Mesenchymal stem cell (in vitro differentiated cells and primary cell): Measurements from ENCODE around the gene PTPRE.

Experiments
- DNase-seq: peaks from one replicate; pipeline ENCODE4 v3.0.0-alpha.2; 2013
- H2AFZ ChIP-seq: one replicate; pipeline ENCODE4 v1.6.1; 2013; ENCODE audit warnings: low read depth, mild to moderate bottlenecking, control low read depth, inconsistent platforms, low read length, moderate library complexity
- H2AK5ac ChIP-seq: 2 replicates; pipeline ENCODE4 v1.6.1; 2013; ENCODE audit warnings: low read length, moderate library complexity, mild to moderate bottlenecking, inconsistent platforms; ENCODE audit not compliant: severe bottlenecking
- H2BK120ac ChIP-seq: one replicate; pipeline ENCODE4 v1.6.1; 2013; ENCODE audit warnings: low read depth, mild to moderate bottlenecking, inconsistent platforms, low read length, moderate library complexity
- H2BK12ac ChIP-seq, 2 experiments: one replicate each; pipeline ENCODE4 v1.6.1; 2013; ENCODE audit warnings: inconsistent platforms in 2 of 2, low read length in 2 of 2, mild to moderate bottlenecking in 2 of 2, moderate library complexity in 2 of 2, control low read depth in 1 of 2
- H2BK15ac ChIP-seq: one replicate; pipeline ENCODE4 v1.6.1; 2013; ENCODE audit warnings: mild to moderate bottlenecking, low read depth, inconsistent platforms; ENCODE audit not compliant: poor library complexity, severe bottlenecking
- H2BK5ac ChIP-seq: 2 replicates; pipeline ENCODE4 v1.6.1; 2013; ENCODE audit warnings: low read depth, mild to moderate bottlenecking, low read length, control low read depth, inconsistent platforms; ENCODE audit not compliant: poor library complexity, severe bottlenecking
- H3K14ac ChIP-seq, 2 experiments: one replicate each; pipeline ENCODE4 v1.6.1; 2013; ENCODE audit warnings: inconsistent platforms in 2 of 2, low read length in 2 of 2, control low read depth in 1 of 2, mild to moderate bottlenecking in 1 of 2, moderate library complexity in 1 of 2
- H3K18ac ChIP-seq, 2 experiments: one replicate each; pipeline ENCODE4 v1.6.1; 2013; ENCODE audit warnings: inconsistent platforms in 2 of 2, low read length in 2 of 2, control low read depth in 1 of 2, low read depth in 1 of 2, mild to moderate bottlenecking in 1 of 2
- H3K23ac ChIP-seq, 2 experiments: one replicate each; pipeline ENCODE4 v1.6.1; 2013; ENCODE audit warnings: inconsistent platforms in 2 of 2, low read length in 2 of 2, mild to moderate bottlenecking in 2 of 2, moderate library complexity in 2 of 2, control low read depth in 1 of 2
- H3K27ac ChIP-seq: 2 replicates; pipeline ENCODE4 v1.5.1; 2013; ENCODE audit warnings: mild to moderate bottlenecking, moderate library complexity, low read length, control low read depth, inconsistent platforms; ENCODE audit not compliant: poor library complexity, severe bottlenecking
- H3K27me3 ChIP-seq, 2 experiments: 2 replicates each; pipeline versions ENCODE4 v1.6.1 to v1.7.0; 2013; ENCODE audit warnings: low read length in 2 of 2, mild to moderate bottlenecking in 2 of 2, moderate library complexity in 2 of 2, control low read depth in 1 of 2, inconsistent platforms in 1 of 2; ENCODE audit not compliant: control insufficient read depth in 1 of 2, insufficient read depth in 1 of 2
- H3K36me3 ChIP-seq, 2 experiments: 2 replicates each; pipeline versions ENCODE4 v1.6.1 to v1.7.0; 2013; ENCODE audit warnings: low read length in 2 of 2, control low read depth in 1 of 2, inconsistent platforms in 1 of 2, low read depth in 1 of 2, mild to moderate bottlenecking in 1 of 2; ENCODE audit not compliant: insufficient read depth in 2 of 2, control insufficient read depth in 1 of 2
- H3K4ac ChIP-seq, 2 experiments: one replicate each; pipeline ENCODE4 v1.6.1; 2013; ENCODE audit warnings: inconsistent platforms in 2 of 2, low read length in 2 of 2, mild to moderate bottlenecking in 2 of 2, moderate library complexity in 2 of 2, control low read depth in 1 of 2, low read depth in 1 of 2
- H3K4me1 ChIP-seq: 2 replicates; pipeline ENCODE4 v1.6.1; 2013; ENCODE audit warnings: low read depth, low read length, control low read depth; ENCODE audit not compliant: control insufficient read depth, insufficient read depth
- H3K4me2 ChIP-seq: 2 replicates; pipeline ENCODE4 v1.6.1; 2013; ENCODE audit warnings: low read length, mild to moderate bottlenecking, inconsistent platforms; ENCODE audit not compliant: poor library complexity, severe bottlenecking
- H3K4me3 ChIP-seq, 2 experiments: 2 replicates each; pipeline versions ENCODE4 v1.5.1 to v1.7.0; 2013; ENCODE audit warnings: low read length in 2 of 2, mild to moderate bottlenecking in 2 of 2, control low read depth in 1 of 2, low read depth in 1 of 2; ENCODE audit not compliant: insufficient read depth in 1 of 2
- H3K79me1 ChIP-seq: replicated peaks from 2 replicates; pipeline ENCODE4 v1.6.1; 2013; ENCODE audit warnings: mild to moderate bottlenecking, control low read depth, low read length, inconsistent platforms; ENCODE audit not compliant: poor library complexity, severe bottlenecking
- H3K9ac ChIP-seq: 2 replicates; pipeline ENCODE4 v1.7.0; 2013; ENCODE audit warnings: mild to moderate bottlenecking, low read length, moderate library complexity
- H3K9me3 ChIP-seq: 2 replicates; pipeline ENCODE4 v1.7.0; 2013; ENCODE audit warnings: mild to moderate bottlenecking, low read length; ENCODE audit not compliant: control insufficient read depth
- H4K8ac ChIP-seq: one replicate; pipeline ENCODE4 v1.6.1; 2013; ENCODE audit warnings: inconsistent platforms, mild to moderate bottlenecking, low read length, moderate library complexity
- H4K91ac ChIP-seq: one replicate; pipeline ENCODE4 v1.6.1; 2013; ENCODE audit warnings: mild to moderate bottlenecking, low read length, inconsistent platforms
- WGBS: methylation state at CpG from one replicate; pipeline ENCODE4 v1.1.7; 2013; ENCODE audit warnings: mixed read lengths; 5-methylcytosine and 5-hydroxymethylcytosine counted together

The PTPRE gene

DNA sequence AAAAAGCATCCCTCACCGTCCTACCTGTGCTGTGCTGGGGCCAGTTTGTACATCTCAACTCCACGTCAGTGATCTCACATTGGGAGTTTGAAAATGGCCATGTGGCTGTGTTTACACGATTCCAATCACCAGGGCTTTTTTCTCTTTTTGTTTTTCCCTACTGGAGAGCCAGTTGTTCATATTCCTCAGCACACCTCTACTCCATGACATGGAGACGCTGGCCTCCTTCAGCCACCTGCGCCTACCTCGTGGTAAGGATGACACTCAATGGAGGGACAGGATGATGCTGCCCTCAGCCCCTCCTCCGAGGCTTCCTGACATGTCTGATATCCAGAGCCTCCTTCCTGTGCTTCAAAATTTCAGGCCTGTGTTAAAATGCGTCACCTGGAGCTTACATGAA, 24.5 kb upstream of the PTPRE start:
- Histone ChIP-seq H2BK15ac (peak overlapping the region; percentile 38), H3K4me2 (no peak overlapping the region), H3K9me3 (no peaks in the 10 kb centered on the region), H2BK120ac (no peak overlapping the region), H3K36me3 (no peaks in the 10 kb centered on the region), H3K27me3 (peaks cover 0 to 29% of the 10 kb centered on the region in 2 experiments), H2AK5ac (no peak overlapping the region), H3K14ac (no peak overlapping the region), H3K9ac (no peak overlapping the region), H2AFZ (no peak overlapping the region), H3K27ac (no peak overlapping the region), H3K4me3 (no peak overlapping the region), H4K8ac (no peak overlapping the region), H2BK5ac (no peak overlapping the region), H4K91ac (no peak overlapping the region), H2BK12ac (no peak overlapping the region), H3K18ac (no peak overlapping the region), H3K4ac (no peak overlapping the region), H3K4me1 (no peaks in the 10 kb centered on the region), H3K23ac (no peak overlapping the region), H3K79me1 (no peaks in the 10 kb centered on the region)
- no peak for DNase-seq
- whole genome bisulfite sequencing: 75% methylated on average over 7 of the region's 8 CpGs

DNA sequence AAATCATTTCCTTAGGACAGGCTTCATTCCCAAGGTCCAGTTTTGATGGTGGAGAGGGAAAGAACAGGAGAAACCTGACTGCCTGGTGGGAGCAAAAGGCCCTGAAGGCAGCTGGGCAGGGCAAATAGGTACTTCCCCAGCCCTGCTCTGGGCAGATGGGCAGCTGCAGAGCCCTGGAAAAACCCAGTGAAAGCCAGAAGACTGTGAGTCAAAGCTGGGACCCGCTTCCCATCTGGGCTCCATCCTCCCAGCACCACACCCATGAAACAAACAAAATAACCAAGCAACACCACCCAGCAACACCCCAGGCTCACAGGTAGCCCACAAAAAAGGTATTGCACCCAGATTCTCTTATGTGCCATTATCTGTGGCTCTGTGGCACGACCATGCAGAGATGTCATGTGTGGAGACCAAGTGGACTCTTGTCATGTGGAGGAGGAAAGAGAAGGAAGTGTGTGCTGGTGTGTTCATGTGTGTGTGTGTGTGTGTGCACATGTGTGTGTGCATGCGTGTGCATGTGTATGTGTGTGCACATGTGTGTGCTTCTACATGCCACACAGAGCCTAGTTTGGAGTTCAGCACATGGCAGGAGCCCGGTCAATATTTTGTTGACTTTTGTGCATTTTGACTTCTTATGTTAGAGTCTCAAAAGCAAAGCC, 24.0 kb upstream of the PTPRE start:
- H4K8ac ChIP-seq: no peak overlapping the region
- DNase-seq: no peak
- no peak overlapping the region for H3K23ac ChIP-seq
- no peak overlapping the region for H3K4ac ChIP-seq
- H2BK120ac ChIP-seq: no peak overlapping the region
- no peak overlapping the region for H3K18ac ChIP-seq
- H3K14ac ChIP-seq: peak overlapping the region in 1 of 2 experiments; percentile 4
- H3K36me3 ChIP-seq: no peaks in the 10 kb centered on the region
- no peak overlapping the region for H3K4me3 ChIP-seq
- H3K9me3 ChIP-seq: no peaks in the 10 kb centered on the region
- WGBS: 74% methylated on average over 4 of the region's 4 CpGs
- no peak overlapping the region for H2AFZ ChIP-seq
- H2BK12ac ChIP-seq: no peak overlapping the region
- no peak overlapping the region for H4K91ac ChIP-seq
- no peak overlapping the region for H2AK5ac ChIP-seq
- H3K4me2 ChIP-seq: no peak overlapping the region
- no peak overlapping the region for H3K9ac ChIP-seq
- H3K27me3 ChIP-seq: peaks cover 0 to 34% of the 10 kb centered on the region in 2 experiments
- H3K27ac ChIP-seq: no peak overlapping the region
- H3K4me1 ChIP-seq: no peaks in the 10 kb centered on the region
- H2BK15ac ChIP-seq: no peak overlapping the region
- H3K79me1 ChIP-seq: no peaks in the 10 kb centered on the region
- H2BK5ac ChIP-seq: no peak overlapping the region

DNA sequence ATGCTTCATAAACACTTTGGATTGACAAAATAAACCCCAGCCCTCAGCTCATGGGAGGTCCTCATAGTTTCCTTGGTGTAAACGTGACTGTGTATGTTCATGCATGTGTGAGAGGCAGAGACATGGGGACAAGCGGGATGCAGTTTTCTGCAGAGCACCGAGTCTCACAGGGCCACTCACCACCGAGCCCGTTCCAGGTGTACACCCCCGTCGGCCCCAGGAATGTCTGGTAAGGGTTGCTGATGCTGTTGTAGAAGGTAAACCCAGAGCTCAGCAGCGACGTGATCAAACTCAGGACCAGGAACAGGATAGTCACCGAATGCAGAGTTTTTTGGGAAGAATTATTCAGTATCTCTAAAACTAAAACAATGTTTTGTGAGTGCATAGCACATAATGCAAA, 23.4 kb upstream of the PTPRE start:
- H3K27ac ChIP-seq: no peak overlapping the region
- H2AK5ac ChIP-seq: no peak overlapping the region
- H3K4me3 ChIP-seq: no peak overlapping the region
- no peaks in the 10 kb centered on the region for H3K36me3 ChIP-seq
- no peaks in the 10 kb centered on the region for H3K4me1 ChIP-seq
- no peak overlapping the region for H4K8ac ChIP-seq
- H3K14ac ChIP-seq: no peak overlapping the region
- no peak overlapping the region for H2AFZ ChIP-seq
- no peak overlapping the region for H2BK5ac ChIP-seq
- DNase-seq: no peak
- no peak overlapping the region for H3K4ac ChIP-seq
- no peak overlapping the region for H3K23ac ChIP-seq
- no peak overlapping the region for H2BK12ac ChIP-seq
- H3K18ac ChIP-seq: no peak overlapping the region
- no peak overlapping the region for H2BK120ac ChIP-seq
- H2BK15ac ChIP-seq: no peak overlapping the region
- H3K79me1 ChIP-seq: no peaks in the 10 kb centered on the region
- 90% methylated on average over 7 of the region's 10 CpGs for WGBS
- peaks cover 0 to 34% of the 10 kb centered on the region in 2 experiments for H3K27me3 ChIP-seq
- no peak overlapping the region for H3K4me2 ChIP-seq
- no peaks in the 10 kb centered on the region for H3K9me3 ChIP-seq
- H4K91ac ChIP-seq: no peak overlapping the region
- no peak overlapping the region for H3K9ac ChIP-seq

DNA sequence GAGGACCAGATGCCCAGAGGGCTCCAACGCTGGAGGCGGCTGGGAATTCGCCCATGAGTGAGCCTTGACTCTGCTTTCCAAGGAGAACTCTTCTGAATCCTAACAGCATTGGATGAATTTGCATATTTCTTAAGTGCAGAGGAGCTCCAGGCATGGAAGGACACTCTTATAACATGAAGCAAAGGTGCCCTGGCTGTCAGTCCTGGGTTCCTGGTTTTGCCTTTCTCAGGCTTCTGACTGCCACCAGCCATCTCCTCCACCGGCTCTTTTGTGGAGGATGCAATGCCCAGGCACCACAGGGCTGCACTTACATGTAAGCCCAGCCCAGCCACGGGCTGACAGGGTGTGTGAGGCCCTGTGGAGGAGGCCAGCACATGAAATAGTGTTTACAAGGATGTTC, 22.4 kb upstream of the PTPRE start:
- Histone ChIP-seq H3K79me1 (no peaks in the 10 kb centered on the region), H3K36me3 (no peaks in the 10 kb centered on the region), H2BK120ac (no peak overlapping the region), H2AK5ac (no peak overlapping the region), H3K4me1 (no peaks in the 10 kb centered on the region), H3K4ac (no peak overlapping the region), H2BK15ac (no peak overlapping the region), H2AFZ (no peak overlapping the region), H3K4me3 (no peak overlapping the region), H2BK5ac (no peak overlapping the region), H4K8ac (no peak overlapping the region), H3K9me3 (no peaks in the 10 kb centered on the region), H3K9ac (no peak overlapping the region), H3K27me3 (peaks cover 0 to 34% of the 10 kb centered on the region in 2 experiments), H2BK12ac (no peak overlapping the region), H3K27ac (no peak overlapping the region), H3K23ac (no peak overlapping the region), H3K18ac (no peak overlapping the region), H3K14ac (no peak overlapping the region), H4K91ac (no peak overlapping the region), H3K4me2 (no peak overlapping the region)
- no peak for DNase-seq
- 87% methylated on average over 5 of the region's 5 CpGs for WGBS
